C4-2B (cell line): ENCODE measurements around the gene SELENBP1.

Source experiments
- ZFX ChIP-seq: fragments of 450-650 bp; IDR thresholded peaks from 2 replicates; pipeline ENCODE4 v1.6.1; 2017
- TF ChIP-seq, protein P1 (sequence below): fragments of 450-650 bp; conservative IDR thresholded peaks from 2 replicates; pipeline ENCODE4 v1.5.1; 2017; ENCODE audit warnings: mild to moderate bottlenecking

DNA sequence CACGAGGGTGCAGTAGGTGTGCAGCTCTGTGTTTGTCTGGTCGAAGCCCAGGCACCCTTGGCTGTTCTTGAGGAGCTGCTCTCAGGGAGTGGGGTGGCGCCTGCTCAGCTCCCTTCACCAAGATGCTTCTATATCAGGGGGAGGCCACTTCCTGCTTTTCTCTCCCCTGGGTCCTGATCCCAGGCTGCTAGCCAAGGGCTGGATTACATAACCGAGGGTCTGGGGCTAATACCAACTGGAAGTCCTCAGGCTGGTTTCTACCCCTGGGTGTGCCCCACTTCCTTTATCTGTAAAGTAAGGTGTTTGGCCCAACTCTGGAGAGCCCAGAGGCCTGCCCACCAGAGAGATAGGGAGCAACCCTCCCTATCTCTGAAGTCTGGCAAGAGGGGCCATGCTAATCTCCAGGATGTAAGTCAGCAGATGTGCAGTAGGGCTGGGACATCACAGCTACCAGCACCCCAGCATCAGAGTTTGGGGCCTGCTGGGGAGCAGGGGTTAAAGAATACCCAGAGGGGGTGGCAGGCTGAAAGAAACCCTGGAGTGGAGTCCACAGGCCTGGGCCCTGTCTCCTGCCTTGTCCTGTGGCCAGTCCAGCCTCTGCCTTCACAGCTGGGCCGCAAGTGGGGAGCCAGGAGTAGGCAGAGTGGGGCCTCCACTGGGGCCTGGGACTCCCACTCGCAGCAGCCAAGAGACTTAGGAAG is 2.1 kb downstream of the SELENBP1 start:
- TF ChIP-seq, protein P1, sequence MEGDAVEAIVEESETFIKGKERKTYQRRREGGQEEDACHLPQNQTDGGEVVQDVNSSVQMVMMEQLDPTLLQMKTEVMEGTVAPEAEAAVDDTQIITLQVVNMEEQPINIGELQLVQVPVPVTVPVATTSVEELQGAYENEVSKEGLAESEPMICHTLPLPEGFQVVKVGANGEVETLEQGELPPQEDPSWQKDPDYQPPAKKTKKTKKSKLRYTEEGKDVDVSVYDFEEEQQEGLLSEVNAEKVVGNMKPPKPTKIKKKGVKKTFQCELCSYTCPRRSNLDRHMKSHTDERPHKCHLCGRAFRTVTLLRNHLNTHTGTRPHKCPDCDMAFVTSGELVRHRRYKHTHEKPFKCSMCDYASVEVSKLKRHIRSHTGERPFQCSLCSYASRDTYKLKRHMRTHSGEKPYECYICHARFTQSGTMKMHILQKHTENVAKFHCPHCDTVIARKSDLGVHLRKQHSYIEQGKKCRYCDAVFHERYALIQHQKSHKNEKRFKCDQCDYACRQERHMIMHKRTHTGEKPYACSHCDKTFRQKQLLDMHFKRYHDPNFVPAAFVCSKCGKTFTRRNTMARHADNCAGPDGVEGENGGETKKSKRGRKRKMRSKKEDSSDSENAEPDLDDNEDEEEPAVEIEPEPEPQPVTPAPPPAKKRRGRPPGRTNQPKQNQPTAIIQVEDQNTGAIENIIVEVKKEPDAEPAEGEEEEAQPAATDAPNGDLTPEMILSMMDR: no peak
- TF ChIP-seq ZFX: no peak
